SJSA1 (cell line): Measurements from ENCODE around the gene SULT4A1. TPM values are rescaled to one million over a fixed set of nuclear protein-coding genes. Genes with fewer than 3 reads are reported as not detected.

Source experiments
- DNase-seq, 2 experiments: peaks; one replicate each; pipeline ENCODE4 v3.0.0-alpha.2; 2015 to 2020; ENCODE audit warnings: low spot score in 2 of 2, low read depth in 1 of 2
- H3K27ac ChIP-seq: fragments of 250-450 bp; sonication (Bioruptor Pico); 2 replicates; pipeline ENCODE4 v1.5.1; 2020; ENCODE audit warnings: mild to moderate bottlenecking, moderate library complexity
- H3K27me3 ChIP-seq: fragments of 250-450 bp; sonication (Bioruptor Pico); replicated peaks from 2 replicates; pipeline ENCODE4 v1.5.1; 2020; ENCODE audit warnings: mild to moderate bottlenecking, moderate library complexity
- H3K36me3 ChIP-seq: fragments of 250-450 bp; sonication (Bioruptor Pico); 2 replicates; pipeline ENCODE4 v1.5.1; 2020; ENCODE audit warnings: mild to moderate bottlenecking
- H3K4me1 ChIP-seq: fragments of 250-450 bp; sonication (Bioruptor Pico); replicated peaks from 2 replicates; pipeline ENCODE4 v1.6.1; 2021; ENCODE audit warnings: mild to moderate bottlenecking
- H3K4me3 ChIP-seq: fragments of 250-450 bp; sonication (Bioruptor Pico); 2 replicates; pipeline ENCODE4 v1.5.1; 2020; ENCODE audit warnings: mild to moderate bottlenecking
- H3K9me3 ChIP-seq: fragments of 250-450 bp; sonication (Bioruptor Pico); replicated peaks from 2 replicates; pipeline ENCODE4 v1.5.1; 2020; ENCODE audit warnings: mild to moderate bottlenecking
- total RNA-seq: library from RNA; depleted of rRNA; stranded (reverse); fragments of >200 nt; shearing (Covaris generic); gene quantifications from 2 replicates; pipeline ENCODE4 v1.2.3, GENCODE V29; 2014

Gene SULT4A1
- total RNA-seq, 1 experiment from 2014 or later = not detected

GRCh38 chr22:43892183-43892894, 30.0 kb upstream of the SULT4A1 start:
- no peak for DNase-seq
- no peaks in the 10 kb centered on the region for H3K9me3 ChIP-seq
- no peak overlapping the region for H3K27ac ChIP-seq
- H3K36me3 ChIP-seq = no peaks in the 10 kb centered on the region
- peaks cover 46% of the 10 kb centered on the region for H3K27me3 ChIP-seq
- H3K4me3 ChIP-seq = no peak overlapping the region
- peaks cover under 1% of the 10 kb centered on the region for H3K4me1 ChIP-seq

GRCh38 chr22:43891360-43892182, 29.3 kb upstream of the SULT4A1 start, which contains the start of gene PNPLA5:
TSS of gene PNPLA5 (minus strand) at chr22:43892013. CDS start at chr22:43891880, 133 bp downstream.
- Histone ChIP-seq H3K9me3 (no peaks in the 10 kb centered on the region), H3K4me1 (no peaks in the 10 kb centered on the region), H3K27ac (no peak within 1 kb of the TSS), H3K27me3 (peaks cover 48% of the 10 kb centered on the region), H3K36me3 (no peaks in the 10 kb centered on the region), H3K4me3 (no peak within 1 kb of the TSS)
- DNase-seq = no peak

- Histone ChIP-seq H3K27me3 (peaks cover 48% of the 10 kb centered on the region), H3K9me3 (no peaks in the 10 kb centered on the region), H3K4me3 (no peak overlapping the region), H3K4me1 (no peaks in the 10 kb centered on the region), H3K36me3 (no peaks in the 10 kb centered on the region), H3K27ac (no peak overlapping the region)
- DNase-seq = no peak
These were observed 28.6 kb upstream of the SULT4A1 start for GRCh38 chr22:43890901-43891331.

GRCh38 chr22:43889860-43890253, 27.5 kb upstream of the SULT4A1 start:
- H3K27ac ChIP-seq = no peak overlapping the region
- H3K4me3 ChIP-seq = no peak overlapping the region
- no peaks in the 10 kb centered on the region for H3K4me1 ChIP-seq
- no peaks in the 10 kb centered on the region for H3K36me3 ChIP-seq
- peaks cover 47% of the 10 kb centered on the region for H3K27me3 ChIP-seq
- DNase-seq = no peak
- no peaks in the 10 kb centered on the region for H3K9me3 ChIP-seq

GRCh38 chr22:43889201-43889859, 27.0 kb upstream of the SULT4A1 start:
- Histone ChIP-seq H3K27me3 (peaks cover 45% of the 10 kb centered on the region), H3K27ac (no peak overlapping the region), H3K4me1 (no peaks in the 10 kb centered on the region), H3K9me3 (no peaks in the 10 kb centered on the region), H3K36me3 (no peaks in the 10 kb centered on the region), H3K4me3 (no peak overlapping the region)
- no peak for DNase-seq

- no peaks in the 10 kb centered on the region for H3K36me3 ChIP-seq
- no peak overlapping the region for H3K27ac ChIP-seq
- H3K9me3 ChIP-seq = no peaks in the 10 kb centered on the region
- DNase-seq = no peak
- no peaks in the 10 kb centered on the region for H3K4me1 ChIP-seq
- peaks cover 45% of the 10 kb centered on the region for H3K27me3 ChIP-seq
- H3K4me3 ChIP-seq = no peak overlapping the region
These were observed 26.4 kb upstream of the SULT4A1 start for GRCh38 chr22:43888740-43889139.

- H3K4me3 ChIP-seq = no peak overlapping the region
- peaks cover 36% of the 10 kb centered on the region for H3K27me3 ChIP-seq
- no peak for DNase-seq
- H3K27ac ChIP-seq = no peak overlapping the region
- H3K9me3 ChIP-seq = no peaks in the 10 kb centered on the region
- H3K36me3 ChIP-seq = no peaks in the 10 kb centered on the region
- H3K4me1 ChIP-seq = no peaks in the 10 kb centered on the region
These were observed 25.1 kb upstream of the SULT4A1 start for GRCh38 chr22:43887391-43887790.

GRCh38 chr22:43886231-43886630, 23.9 kb upstream of the SULT4A1 start:
- Histone ChIP-seq H3K4me1 (no peaks in the 10 kb centered on the region), H3K9me3 (no peaks in the 10 kb centered on the region)

GRCh38 chr22:43885786-43886185, 23.5 kb upstream of the SULT4A1 start:
- no peak overlapping the region for H3K27ac ChIP-seq
- no peaks in the 10 kb centered on the region for H3K36me3 ChIP-seq
- no peak for DNase-seq
- peaks cover 20% of the 10 kb centered on the region for H3K27me3 ChIP-seq
- no peak overlapping the region for H3K4me3 ChIP-seq
- no peaks in the 10 kb centered on the region for H3K4me1 ChIP-seq
- no peaks in the 10 kb centered on the region for H3K9me3 ChIP-seq

More at GRCh38 chr22:43886231-43886630, 23.9 kb upstream of the SULT4A1 start:
- no peaks in the 10 kb centered on the region for H3K36me3 ChIP-seq
- no peak overlapping the region for H3K27ac ChIP-seq
- DNase-seq = no peak
- no peak overlapping the region for H3K4me3 ChIP-seq
- H3K27me3 ChIP-seq = peaks cover 24% of the 10 kb centered on the region

- peaks cover 15% of the 10 kb centered on the region for H3K27me3 ChIP-seq
- H3K4me1 ChIP-seq = no peaks in the 10 kb centered on the region
- no peak for DNase-seq
- H3K9me3 ChIP-seq = no peaks in the 10 kb centered on the region
- H3K4me3 ChIP-seq = no peak overlapping the region
- no peaks in the 10 kb centered on the region for H3K36me3 ChIP-seq
- no peak overlapping the region for H3K27ac ChIP-seq
These were observed 23.0 kb upstream of the SULT4A1 start for GRCh38 chr22:43885319-43885671.

GRCh38 chr22:43884600-43885318, 22.4 kb upstream of the SULT4A1 start:
- H3K27ac ChIP-seq = no peak overlapping the region
- DNase-seq = peak; percentile 22 to 72
- no peaks in the 10 kb centered on the region for H3K9me3 ChIP-seq
- H3K4me3 ChIP-seq = no peak overlapping the region
- no peaks in the 10 kb centered on the region for H3K4me1 ChIP-seq
- no peaks in the 10 kb centered on the region for H3K36me3 ChIP-seq
- H3K27me3 ChIP-seq = peaks cover 10% of the 10 kb centered on the region

GRCh38 chr22:43883719-43884415, 21.6 kb upstream of the SULT4A1 start:
- Histone ChIP-seq H3K27me3 (peaks cover 4% of the 10 kb centered on the region; the same call in 1 of the 2 replicates), H3K9me3 (no peaks in the 10 kb centered on the region), H3K4me3 (no peak overlapping the region), H3K27ac (no peak overlapping the region), H3K4me1 (no peaks in the 10 kb centered on the region), H3K36me3 (no peaks in the 10 kb centered on the region)
- no peak for DNase-seq
